Stimulated activated CD8-positive, alpha-beta memory T cell treated with anti-CD3 and anti-CD28 coated beads, Interleukin-12 subunit alpha, Interleukin-12 subunit beta, amount 100 ng/mL, for 24 hours (primary cell): ENCODE results near the gene DECR2.
"Not testable (repeated sequence)": the region's sequence is repeated elsewhere in the genome, so short reads cannot be mapped to it uniquely, and the experiment has no call there.

Experiments
- DNase-seq: peaks from one replicate; pipeline ENCODE4 v3.0.0-alpha.2; 2020; ENCODE audit errors: extremely low read depth

Gene DECR2

DNA sequence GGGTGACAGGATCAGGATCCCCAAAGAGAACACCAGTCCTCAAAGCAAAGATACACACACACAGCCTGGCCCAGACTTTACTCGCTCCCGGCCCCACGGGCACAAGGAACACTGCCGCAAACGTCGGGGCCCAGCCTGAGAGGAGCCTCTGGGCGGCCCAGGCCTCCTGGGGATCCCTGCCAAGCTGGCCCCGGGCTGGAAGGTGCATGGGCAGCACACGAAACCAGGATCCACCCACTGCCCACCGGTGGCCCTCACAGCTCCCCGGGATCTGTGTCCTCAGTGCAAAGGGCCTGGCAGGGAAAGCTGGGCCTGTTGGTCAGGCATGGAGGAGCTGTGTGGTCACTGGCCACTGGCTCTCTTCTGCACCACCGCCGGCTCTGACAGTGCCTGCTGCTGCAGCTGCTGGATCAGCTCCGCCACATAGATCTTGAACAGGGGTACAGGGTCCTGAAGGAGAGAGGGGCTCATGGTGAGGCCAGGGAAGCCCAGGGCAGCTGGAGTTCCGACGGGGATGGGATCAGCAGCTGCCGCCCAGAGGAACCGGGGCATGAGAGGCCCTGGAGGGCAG, 34.3 kb upstream of the DECR2 start:
- no peak for DNase-seq

DNA sequence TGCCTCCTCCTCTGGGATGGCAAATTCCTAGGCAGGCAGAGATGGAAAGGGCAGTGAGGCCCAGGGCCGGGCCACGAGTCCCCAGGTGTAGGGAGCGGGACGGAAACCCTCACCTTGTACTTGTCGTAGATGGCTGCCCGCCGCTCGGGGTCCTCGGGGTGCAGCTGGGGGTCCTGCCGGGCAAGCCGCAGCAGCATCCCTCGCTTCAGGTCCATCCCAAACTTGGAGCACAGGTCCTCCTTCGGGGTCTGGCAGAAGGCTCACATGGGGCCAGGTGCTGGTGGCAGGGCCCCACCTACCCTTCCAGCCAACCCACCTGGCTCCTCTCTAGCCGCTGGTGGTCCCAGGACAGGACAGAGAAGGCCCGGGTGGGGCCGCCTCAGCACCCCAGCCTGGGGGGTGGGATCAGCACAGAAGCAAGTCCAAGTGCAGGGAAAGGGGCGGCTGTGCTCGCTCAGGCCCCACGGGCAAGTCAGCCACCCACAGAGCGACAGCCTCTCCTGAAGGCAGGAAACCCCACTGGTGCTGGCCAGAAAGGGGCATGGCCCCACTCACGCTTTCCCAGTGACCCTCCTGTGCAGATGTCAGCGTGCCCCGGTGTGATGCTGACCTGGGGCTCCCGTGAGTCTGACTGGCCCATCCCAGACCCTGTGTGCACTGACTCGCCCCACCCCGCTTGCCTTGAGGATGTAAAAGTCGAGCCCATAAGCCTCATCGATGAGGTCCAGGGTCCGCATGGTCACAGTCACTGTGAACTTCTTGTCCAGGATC, 33.1 kb upstream of the DECR2 start:
- no peak for DNase-seq

DNA sequence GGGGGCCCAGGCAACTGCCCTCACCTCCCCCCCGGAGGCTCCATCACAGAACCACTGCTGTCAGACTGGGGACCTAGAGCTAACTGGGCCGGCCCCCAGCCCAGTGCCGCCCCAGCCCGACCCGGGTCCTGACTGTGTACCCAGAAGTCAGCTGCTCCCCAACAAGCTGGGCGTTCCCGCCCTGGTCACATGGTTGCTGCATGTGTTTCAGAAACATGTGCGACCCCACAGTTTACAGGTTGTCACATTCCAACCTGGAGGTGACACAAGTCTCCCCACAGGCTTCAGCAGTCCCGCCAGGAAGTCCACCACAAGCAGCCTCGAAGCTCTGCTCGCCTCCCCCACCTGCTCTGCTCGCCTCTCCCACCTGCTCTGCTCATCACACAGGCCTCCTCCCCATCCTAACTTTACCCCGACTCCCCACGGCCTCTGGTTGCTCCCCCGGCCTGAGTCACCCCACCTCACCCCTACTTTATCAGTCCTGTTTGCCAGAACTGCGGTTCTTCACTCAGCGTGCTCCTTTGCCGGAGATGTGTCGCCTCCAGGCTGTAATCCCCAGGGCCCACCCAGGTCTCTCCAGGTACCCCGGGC, 32.3 kb upstream of the DECR2 start:
- DNase-seq: no peak

DNA sequence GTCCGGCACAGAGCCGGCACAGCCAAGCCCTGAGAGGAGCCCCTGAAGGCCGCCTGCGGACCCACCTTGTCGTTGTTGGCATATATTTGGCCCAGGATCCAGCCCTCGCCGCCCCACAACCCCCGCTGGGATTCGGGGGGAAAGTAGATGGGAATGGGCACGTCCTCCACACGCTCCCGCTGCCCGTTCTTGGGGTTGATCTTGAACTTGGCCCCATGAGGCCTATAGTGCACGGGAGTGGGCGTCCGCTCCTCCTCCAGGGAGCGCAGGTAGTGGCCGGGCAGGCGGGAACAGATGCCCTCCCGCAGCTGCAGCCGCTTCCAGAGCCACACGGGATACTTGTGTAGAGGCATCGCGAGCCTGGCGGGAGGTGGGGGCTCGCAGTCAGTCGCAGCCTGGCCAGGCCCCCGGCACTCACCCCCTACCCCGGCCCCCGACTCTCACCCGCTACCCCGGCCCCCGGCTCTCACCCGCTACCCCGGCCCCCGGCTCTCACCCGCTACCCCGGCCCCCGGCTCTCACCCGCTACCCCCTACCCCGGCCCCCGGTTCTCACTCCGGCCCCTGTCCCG, 31.7 kb upstream of the DECR2 start:
- no peak for DNase-seq

DNA sequence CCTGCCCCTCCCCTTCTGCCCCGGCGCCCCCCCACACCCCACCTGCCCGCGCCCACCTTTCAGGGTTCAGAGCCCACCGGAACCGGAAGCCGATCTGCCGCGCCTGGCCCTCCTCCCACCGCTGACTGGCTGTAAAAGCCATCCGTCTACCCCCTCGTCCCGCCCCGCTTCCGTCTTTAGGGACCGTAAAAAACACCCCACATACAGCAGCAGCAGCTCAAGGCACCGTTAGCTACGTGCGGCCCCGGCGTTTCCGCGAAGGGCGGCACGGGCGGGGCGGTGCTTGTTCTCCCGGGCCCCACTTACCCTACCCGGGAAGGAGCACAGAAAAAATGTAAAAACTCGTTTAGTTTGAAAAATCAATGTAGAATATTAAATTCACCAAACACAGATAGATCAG, 31.2 kb upstream of the DECR2 start, which contains the start of gene MRPL28:
TSS of gene MRPL28 (minus strand) at position 96 of the 400 bp plus-strand sequence. CDS start 320 bp downstream, outside the sequence.
- DNase-seq: peak; percentile 81

DNA sequence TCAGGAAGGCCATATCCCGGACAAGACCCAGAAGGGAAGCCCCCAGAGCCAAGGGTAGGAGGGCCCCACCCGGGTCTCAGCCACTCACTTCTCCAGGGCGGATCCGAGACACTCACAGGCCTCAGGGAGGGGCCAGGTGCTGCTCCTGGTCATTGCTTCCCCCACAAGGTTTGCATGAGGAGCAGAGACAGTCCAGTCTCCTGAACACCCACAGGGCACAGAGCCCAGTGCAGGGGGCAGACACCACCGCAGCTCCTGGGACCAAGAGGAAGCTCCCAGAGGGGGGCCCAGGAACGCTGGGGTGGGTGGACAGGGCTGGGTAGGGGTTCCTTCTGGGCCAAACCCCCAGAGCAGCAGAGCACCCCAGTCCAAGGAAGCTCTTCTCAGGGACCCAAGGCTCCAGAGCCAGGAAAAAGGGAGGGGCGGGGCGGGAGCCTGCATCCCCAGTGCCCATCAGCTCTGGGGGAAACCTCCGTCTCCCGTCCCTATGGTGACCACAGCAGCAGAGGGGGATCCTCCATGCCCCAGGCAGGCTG, 30.6 kb upstream of the DECR2 start:
- no peak for DNase-seq

DNA sequence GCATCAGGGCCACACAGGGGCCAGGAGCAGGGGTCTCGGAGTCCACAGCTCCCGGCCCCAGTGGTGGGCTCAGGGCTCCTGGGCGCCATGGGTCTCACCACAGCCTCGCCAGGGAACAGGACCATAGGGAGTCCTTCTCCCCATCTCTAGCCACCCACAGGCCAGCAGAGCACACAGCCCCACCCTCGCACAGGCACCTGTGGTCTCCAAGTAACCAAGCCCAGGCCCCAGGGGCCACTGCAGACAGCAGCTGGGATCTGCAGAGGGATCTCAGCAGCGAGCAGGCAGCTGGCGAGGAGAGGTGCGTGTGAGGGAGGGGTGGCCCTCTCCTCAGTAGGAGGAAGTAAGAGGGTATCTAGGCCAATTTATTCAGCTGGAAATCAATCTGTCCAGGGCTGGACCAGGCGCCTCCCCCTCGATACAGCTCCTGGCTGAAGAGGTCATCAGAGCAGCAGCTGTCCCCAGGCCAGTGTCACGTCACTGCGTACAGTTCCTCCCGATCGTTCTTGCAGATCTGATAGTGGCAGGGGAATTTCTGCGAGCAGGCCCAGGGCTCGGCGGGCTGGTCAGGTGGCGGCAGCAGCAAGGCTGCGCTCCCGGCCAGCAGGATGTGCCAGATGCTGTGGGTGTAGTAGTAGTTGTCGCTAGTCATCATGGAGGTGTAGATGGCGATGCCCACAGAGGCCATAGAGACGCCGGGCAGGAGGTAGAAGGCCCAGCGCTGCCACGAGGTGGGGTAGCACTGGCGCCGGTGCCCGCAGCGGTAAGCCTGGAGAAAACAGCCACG, 30.0 kb upstream of the DECR2 start:
- DNase-seq: no peak

DNA sequence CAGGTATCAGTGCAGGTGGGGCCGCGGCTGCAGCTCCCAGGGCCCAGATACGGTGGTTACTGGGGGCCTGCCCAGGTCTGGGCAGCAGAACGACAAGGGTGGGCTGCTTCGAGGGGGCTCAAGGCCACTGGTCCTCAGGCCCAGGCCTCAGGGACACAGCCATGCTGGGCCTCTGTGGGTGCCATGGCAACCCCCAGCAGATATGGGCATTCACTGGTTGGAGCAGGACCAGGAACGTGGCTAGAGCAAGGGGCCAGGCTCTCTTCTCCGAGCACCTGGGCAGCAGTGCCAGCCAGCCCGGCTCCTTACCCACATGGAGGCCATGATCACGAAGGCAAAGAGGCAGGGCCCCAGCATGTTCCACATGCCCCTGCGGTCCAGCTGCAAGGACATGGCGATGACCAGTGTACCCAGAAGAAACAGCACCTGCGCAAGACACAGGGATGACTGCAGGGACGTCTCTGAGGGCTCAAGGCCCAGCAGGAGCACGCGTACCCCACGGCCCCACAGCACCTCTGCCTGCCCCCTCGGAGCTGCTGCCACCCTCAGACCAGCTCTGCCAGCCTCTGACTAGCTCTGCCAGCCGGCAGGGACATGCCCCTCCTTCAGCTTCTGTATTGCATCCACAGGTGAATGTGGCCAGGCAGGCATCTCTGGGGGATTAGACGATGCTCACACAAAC, 29.2 kb upstream of the DECR2 start:
- DNase-seq: no peak

DNA sequence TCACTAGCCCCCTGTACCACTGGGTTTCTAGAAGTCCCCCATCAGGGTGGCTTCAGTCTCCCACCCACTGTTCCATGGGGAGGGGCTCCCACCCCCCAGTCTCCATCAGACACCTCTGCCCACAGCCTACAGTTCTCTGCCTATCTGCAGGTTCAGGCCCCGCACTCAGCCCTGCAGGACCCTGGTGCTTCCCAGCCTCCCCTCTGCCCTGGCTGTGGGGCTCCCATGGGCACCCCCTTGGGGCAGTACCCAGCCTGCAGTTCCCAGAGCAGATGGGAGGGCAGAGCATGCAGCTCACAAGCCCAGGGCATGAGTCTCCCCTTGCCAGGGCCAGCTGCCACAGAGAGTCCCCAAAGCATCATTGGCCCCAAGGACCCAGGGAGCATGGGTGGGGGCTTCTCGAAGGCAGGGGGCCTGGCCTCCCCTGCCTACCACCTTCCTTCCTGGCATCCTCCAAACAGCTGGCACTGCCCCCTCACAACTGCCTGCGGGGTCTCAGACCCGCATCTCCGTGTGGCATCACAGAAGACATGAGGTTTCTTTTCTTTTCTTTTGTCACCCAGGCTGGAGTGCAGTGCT, 28.6 kb upstream of the DECR2 start:
- no peak for DNase-seq

DNA sequence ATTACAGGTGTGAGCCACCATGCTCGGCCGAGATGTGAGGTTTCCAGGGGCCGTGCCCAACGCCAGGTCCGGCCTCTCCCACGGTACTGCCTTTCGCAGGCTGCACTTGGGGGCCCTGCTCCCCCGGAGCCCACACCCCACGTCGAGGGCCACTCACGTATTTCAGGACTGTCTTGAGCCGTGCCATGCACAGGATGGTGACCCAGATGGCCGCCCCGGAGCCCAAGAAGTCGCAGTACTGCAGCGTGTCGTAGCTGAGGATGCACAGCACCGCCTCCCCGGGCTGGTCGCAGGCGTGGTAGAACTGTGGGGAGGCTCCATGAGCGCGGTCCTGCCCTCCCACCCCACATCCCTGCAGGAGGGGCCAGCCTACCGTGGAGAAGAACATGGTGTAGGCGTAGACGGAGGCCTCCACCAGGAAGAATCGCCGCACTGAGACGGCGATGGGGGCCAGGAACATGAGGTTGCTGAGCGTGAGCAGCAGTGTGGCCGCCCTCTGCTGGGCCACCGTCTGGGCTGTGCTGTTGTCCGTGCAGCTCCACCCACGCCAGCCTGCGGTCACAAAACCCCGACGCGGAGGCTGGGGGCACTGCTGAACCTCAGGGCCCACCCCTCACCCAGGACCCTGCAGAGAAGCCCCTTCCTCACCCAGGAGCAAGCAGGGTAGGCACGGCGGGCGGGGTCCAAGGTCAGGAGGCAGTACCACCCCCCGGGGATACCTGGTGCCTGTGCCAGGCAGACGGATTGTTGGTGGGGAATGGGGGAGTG, 27.7 kb upstream of the DECR2 start:
- DNase-seq: no peak

DNA sequence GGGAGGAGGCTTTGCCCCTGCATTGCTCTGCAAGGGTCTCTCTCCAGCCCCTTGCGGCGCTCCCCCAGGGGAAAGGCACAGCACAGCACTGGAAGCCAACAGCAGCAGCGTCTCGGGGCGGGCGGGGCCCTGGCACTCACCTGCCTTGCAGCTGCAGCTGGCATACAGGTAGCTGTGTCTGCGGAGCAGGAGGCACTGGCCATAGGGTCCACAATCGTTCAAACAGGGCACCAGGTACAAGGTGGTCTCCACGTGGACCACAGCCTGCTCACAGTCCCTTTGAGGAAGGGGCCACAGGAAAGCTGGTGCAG, 27.1 kb upstream of the DECR2 start:
- no peak for DNase-seq

DNA sequence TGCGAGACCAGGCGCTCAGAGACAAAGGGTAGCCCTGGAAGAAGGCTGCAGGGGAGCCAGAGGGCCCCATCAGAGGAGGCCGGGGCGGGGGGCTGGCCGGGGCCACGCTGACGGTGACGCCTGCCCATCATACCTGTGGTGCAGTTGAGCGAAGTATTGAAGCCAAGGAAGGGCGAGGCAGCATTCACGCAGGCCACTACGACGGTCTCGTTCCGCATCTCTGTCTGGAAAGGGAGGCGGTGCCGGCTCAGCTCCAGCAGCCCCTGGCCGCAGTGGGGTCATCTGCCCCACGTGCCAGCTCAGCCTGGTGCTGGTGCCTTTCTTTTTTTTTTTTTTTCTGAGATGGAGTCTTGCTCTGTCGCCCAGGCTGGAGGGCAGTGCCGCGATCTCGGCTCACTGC, 26.5 kb upstream of the DECR2 start:
- DNase-seq: no peak

DNA sequence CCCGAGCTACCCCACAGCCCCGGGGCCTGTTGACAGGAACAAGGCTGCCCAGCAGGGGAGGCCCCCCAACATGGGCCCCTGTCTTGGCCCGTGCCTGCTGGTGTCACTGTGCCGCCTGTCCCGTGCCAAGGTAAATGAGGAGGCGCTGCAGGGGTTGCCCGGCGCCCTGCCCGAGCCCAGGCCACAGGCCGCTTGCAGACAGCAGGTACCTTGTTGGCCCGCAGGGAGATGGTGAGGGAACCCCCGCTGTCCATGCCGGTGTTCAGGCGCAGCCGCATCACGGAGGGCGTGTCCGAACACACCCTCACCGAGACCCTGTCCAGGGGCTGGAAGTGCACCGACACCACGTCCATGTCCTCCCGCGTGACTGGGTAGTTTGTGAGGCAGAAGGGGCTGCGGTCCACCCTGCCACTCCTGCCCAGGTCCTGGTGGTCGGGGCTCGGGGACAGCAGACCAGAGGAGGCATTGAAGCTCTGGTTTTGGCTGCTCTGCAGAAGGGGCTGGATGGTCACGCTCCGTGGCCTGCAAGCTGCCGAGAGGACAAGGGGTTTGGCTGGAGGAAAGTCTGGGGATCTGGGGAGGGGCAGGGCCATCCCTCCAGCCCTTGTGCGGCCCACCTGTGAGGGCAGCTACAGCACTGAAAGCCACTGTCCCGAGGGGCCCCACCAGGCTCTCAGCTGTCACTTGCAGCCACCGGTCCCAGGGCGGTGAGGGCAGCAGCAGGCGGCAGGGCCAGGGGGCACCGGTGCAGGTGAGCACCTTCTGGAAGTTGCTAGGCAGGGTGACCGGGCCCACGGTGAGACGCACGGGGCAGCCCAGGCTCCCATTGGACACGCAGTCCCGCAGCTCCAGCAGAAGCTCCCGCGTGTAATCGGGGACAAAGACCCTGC, 25.5 kb upstream of the DECR2 start:
- DNase-seq: no peak

DNA sequence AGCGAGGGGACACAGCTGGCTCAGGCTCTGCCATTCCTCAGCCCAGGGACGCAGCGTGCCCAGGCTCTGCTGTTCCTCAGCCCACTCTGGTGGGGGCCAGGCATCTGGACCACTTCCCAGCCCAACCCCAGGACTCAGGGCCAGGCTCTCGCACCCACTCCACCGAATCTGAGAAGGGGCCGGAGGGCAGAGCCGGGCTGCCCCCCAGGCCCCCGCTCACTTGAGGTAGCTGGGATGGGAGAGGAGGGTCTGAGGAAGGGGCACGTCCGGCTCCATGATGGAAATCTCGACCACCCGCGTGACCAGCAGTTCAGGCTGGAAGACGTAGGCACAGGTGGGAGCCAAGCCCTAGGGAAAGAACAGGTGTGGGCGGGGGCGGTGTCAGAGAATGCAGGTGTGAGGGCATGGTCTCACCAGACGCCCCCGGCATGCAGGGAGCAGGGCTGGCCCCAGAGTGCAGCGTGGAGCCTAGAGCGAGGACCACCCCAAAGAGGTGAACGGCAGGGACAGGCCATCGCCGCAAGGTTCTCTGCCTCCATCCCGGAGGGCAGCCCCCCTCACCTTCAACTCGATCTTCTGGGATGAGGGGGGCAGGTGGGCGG, 24.8 kb upstream of the DECR2 start:
- DNase-seq: no peak

DNA sequence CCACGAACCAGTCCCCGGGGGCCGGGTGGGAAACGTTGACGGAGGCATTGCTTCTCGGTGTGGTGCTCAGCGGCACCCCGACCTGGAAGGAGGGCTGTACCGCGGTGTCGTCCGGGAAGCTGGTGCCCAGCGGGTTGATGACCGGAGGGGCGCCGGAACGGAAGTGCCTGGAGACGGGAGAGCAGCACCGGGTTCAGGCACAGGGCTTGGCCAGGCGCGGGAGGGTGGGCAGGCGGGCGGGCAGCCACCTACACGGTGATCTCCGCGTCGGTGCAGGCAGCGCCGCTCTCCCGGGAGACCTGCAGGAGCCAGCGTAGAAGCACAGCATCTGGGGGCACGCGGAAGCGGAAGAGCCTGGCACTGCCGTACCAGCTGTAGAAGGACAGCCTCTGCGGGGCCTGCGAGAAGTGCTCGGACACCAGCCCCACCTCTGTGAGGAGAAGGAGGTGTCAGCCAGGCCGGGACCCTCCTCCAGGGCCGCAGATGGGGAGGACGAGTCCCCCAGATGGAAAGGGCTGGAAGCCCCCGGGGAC, 24.2 kb upstream of the DECR2 start:
- no peak for DNase-seq

DNA sequence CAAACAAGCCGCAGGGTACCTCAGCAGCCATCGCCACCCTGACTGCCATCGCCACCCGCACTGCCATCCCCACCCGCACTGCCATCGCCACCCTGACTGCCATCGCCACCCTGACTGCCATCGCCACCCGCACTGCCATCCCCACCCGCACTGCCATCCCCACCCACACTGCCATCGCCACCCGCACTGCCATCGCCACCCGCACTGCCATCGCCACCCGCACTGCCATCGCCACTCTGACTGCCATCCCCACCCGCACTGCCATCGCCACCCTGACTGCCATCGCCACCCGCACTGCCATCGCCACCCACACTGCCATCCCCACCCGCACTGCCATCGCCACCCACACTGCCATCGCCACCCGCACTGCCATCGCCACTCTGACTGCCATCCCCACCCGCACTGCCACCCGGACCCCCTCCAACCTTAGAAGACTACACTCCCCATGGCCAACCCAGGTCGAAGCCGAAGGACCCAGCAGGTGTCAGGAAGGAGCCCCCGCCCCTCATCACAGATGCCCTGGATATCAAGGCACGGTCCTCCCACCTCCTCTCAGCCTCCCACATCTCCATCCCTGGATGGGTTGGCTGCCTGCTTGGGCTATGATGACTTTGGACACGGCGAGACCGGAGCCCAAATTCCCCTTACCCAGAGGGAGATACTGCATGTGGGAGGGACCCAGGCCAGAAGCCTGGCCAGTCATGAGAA, 23.4 kb upstream of the DECR2 start:
- not testable (repeated sequence) for DNase-seq

DNA sequence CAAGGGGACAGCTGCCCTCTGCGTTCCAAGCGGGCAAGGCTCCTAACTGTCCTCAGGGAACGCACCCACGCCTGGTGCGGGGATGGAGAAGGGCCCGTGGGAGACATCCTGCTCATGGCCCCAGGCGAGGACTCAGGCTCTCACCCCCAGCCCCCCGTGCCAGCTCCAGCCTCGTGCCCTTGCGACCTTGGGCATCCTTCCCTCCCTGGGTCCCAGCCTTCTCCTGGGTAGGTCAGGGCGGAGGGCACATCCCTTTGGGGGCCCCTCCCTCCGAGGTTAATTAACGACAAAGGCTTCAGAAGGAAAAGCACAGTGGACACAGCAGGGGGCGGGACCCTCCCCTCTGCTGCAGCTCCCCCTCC, 22.9 kb upstream of the DECR2 start:
- DNase-seq: no peak
